Panc1 (cell line): ENCODE results near the gene FLYWCH1.

Experiments
- CTCF ChIP-seq: fragments of 450-650 bp; IDR thresholded peaks from 2 replicates; pipeline ENCODE4 v1.5.1; 2017; ENCODE audit warnings: mild to moderate bottlenecking
- REST ChIP-seq, 2 experiments: IDR thresholded peaks; 2 replicates each; pipeline ENCODE4 v1.6.1; 2011 to 2012; ENCODE audit warnings: low read depth in 2 of 2, control low read depth in 1 of 2, low read length in 1 of 2, mild to moderate bottlenecking in 1 of 2, moderate library complexity in 1 of 2; ENCODE audit not compliant: insufficient read depth in 1 of 2
- SIN3A ChIP-seq: IDR thresholded peaks from 2 replicates; pipeline ENCODE4 v1.6.1; 2012; ENCODE audit warnings: low read depth, mild to moderate bottlenecking, low read length, moderate library complexity, borderline replicate concordance; ENCODE audit not compliant: insufficient read depth

DNA sequence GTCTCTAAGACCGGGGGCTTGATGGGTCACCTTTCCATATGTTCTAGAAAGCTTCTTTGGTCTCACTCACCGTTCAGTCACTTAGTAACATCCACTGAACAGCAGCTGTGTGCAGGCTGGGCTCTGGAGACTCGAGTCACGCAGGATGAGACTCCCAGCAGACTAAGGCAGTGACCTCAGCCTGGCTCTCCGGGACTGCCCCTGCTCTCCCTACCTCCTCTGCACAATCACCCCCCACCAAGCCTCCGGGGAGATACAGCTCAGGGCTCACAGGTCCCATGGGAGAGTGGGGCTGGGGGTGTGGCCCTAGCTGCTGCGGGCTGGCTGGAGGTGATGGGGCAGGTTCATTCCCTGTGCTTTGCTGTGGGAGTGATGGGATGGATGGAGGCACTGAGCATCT lies 14.6 kb upstream of the FLYWCH1 start:
- TF ChIP-seq SIN3A (no peak), CTCF (no peak), REST (IDR thresholded peaks at IDR 0.05; ENCODE audit: insufficient read depth in 1 of 2, low read depth in 2 of 2, low read length in 1 of 2) (no peak)
